Stomach (tissue), 9 donors: Measurements from ENCODE around the gene RBMS1. TPM values are rescaled to one million over a fixed set of nuclear protein-coding genes. Genes with fewer than 3 reads are reported as not detected.

Experiments
- DNase-seq, 2 donors: peaks; one replicate each; pipeline versions ENCODE4 v3.0.0 to v3.0.0-alpha.2; 2013 to 2019
- H3K27ac ChIP-seq, 5 donors: fragments of 200-600 bp in 4 of 5; sonication (generic) in 4 of 5; one replicate each; pipeline ENCODE4 v1.5.1; 2013 to 2019; ENCODE audit warnings: mild to moderate bottlenecking in 1 of 5, moderate library complexity in 1 of 5
- H3K27me3 ChIP-seq, 3 donors: fragments of 200-600 bp; sonication (generic); one replicate each; pipeline ENCODE4 v1.5.1; 2017 to 2019; ENCODE audit warnings: mixed run types in 1 of 3
- H3K36me3 ChIP-seq, 4 donors: fragments of 200-600 bp; sonication (generic); 1 replicate in 3 of 4; 2 replicates in 1 of 4; pipeline ENCODE4 v1.5.1; 2016 to 2019
- H3K4me1 ChIP-seq, 4 donors: fragments of 200-600 bp; sonication (generic); one replicate each; pipeline ENCODE4 v1.5.1; 2016 to 2019
- H3K4me3 ChIP-seq, 4 donors: fragments of 200-600 bp; sonication (generic) in 3 of 4; one replicate each; pipeline ENCODE4 v1.5.1; 2016 to 2019; ENCODE audit warnings: mild to moderate bottlenecking in 1 of 4
- H3K9me3 ChIP-seq, 4 donors: fragments of 200-600 bp; sonication (generic); one replicate each; pipeline ENCODE4 v1.5.1; 2016 to 2019
- EP300 ChIP-seq: sonication (generic); formaldehyde crosslinking; IDR thresholded peaks from one replicate; pipeline ENCODE4 v1.6.1; 2017; ENCODE audit warnings: antibody characterized with exemption
- POLR2A ChIP-seq, 4 donors: fragments of 450-650 bp; IDR thresholded peaks; one replicate each; pipeline ENCODE4 v1.6.1; 2016; ENCODE audit warnings: antibody characterized with exemption in 4 of 4, control low read depth in 2 of 4, mild to moderate bottlenecking in 1 of 4, moderate library complexity in 1 of 4
- POLR2AphosphoS5 ChIP-seq, 3 donors: sonication (generic); formaldehyde crosslinking; IDR thresholded peaks; one replicate each; pipeline ENCODE4 v1.6.1; 2016; ENCODE audit warnings: antibody characterized with exemption in 3 of 3
- WGBS, 5 donors: extraction: QIAGEN DNeasy Blood & Tissue Kit in 3 of 5; methylation state at CpG; one replicate each; pipeline versions ENCODE4 v1.1.5 to v1.1.7; 2013 to 2018; 5-methylcytosine and 5-hydroxymethylcytosine counted together
- intact Hi-C: fragments of 100-400 bp; cut with DNase I; formaldehyde crosslinking; loops from one replicate; pipeline ENCODE4 v1.15.1; 2023; ENCODE audit warnings: low total_unique reads
- polyA plus RNA-seq, 3 donors: library from polyadenylated mRNA; stranded (reverse); fragments of 200-250 nt; gene quantifications; one replicate each; pipeline ENCODE4 v1.2.3, GENCODE V29; 2013
- total RNA-seq, 5 donors: library from RNA; depleted of rRNA; stranded (reverse); fragments of >200 nt; gene quantifications; one replicate each; pipeline versions ENCODE4 v1.1.0 to v1.2.3, GENCODE V29; 2014 to 2016
- TF ChIP-seq, protein P1 (sequence below), 7 experiments: fragments of 450-650 bp in 4 of 7; fragments of 200-600 bp in 3 of 7; sonication (generic) in 3 of 7; IDR thresholded peaks; one replicate each; pipeline ENCODE4 v1.5.1; 2016 to 2019; ENCODE audit warnings: antibody characterized with exemption in 7 of 7, control low read depth in 2 of 7, mild to moderate bottlenecking in 1 of 7
- donor health status: healthy with polysubstance abuse.
- donor health status: Bipolar disorder and iron deficiency.
- donor health status: healthy.

The RBMS1 gene
- total and polyA plus RNA-seq, 8 donors = 4.3 to 134 (median 27.8) TPM

DNA sequence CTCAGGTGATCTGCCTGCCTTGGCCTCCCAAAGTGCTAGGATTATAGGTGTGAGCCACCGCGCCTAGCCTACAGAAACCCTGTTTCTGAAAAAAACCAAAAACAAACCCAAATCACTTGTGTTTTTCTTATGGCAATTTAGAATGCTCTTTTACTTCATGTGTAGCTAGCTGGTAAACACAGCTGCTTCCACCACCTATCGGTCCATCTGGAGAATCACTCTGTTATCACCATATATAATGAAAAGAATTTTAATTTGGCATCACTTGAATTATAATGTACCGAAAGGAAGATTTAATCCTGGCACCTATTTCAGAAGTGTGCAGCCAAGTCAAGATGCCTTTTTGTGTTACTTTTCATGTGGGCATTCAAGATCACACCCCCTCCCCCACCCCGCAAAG, 207.1 kb downstream of the RBMS1 start:
- no peak for DNase-seq
- intact Hi-C loops = no loop called here
- H3K4me3 ChIP-seq = no peak overlapping the region
- peaks cover 0 to 36% (median 8%) of the 10 kb centered on the region in 4 donors for H3K4me1 ChIP-seq
- TF ChIP-seq EP300 = no peak
- no peak for TF ChIP-seq POLR2A (IDR thresholded peaks at IDR 0.05)
- TF ChIP-seq POLR2AphosphoS5 (IDR thresholded peaks at IDR 0.05) = no peak
- TF ChIP-seq, protein P1, sequence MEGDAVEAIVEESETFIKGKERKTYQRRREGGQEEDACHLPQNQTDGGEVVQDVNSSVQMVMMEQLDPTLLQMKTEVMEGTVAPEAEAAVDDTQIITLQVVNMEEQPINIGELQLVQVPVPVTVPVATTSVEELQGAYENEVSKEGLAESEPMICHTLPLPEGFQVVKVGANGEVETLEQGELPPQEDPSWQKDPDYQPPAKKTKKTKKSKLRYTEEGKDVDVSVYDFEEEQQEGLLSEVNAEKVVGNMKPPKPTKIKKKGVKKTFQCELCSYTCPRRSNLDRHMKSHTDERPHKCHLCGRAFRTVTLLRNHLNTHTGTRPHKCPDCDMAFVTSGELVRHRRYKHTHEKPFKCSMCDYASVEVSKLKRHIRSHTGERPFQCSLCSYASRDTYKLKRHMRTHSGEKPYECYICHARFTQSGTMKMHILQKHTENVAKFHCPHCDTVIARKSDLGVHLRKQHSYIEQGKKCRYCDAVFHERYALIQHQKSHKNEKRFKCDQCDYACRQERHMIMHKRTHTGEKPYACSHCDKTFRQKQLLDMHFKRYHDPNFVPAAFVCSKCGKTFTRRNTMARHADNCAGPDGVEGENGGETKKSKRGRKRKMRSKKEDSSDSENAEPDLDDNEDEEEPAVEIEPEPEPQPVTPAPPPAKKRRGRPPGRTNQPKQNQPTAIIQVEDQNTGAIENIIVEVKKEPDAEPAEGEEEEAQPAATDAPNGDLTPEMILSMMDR (IDR thresholded peaks at IDR 0.05) = no peak
- H3K9me3 ChIP-seq = no peaks in the 10 kb centered on the region
- 87 to 94% (median 89%) methylated on average over 5 of the region's 5 CpGs for WGBS, 5 donors
- H3K36me3 ChIP-seq = peaks cover 0 to 68% (median 53%) of the 10 kb centered on the region in 4 donors
- no peaks in the 10 kb centered on the region for H3K27me3 ChIP-seq
- H3K27ac ChIP-seq = no peak overlapping the region

DNA sequence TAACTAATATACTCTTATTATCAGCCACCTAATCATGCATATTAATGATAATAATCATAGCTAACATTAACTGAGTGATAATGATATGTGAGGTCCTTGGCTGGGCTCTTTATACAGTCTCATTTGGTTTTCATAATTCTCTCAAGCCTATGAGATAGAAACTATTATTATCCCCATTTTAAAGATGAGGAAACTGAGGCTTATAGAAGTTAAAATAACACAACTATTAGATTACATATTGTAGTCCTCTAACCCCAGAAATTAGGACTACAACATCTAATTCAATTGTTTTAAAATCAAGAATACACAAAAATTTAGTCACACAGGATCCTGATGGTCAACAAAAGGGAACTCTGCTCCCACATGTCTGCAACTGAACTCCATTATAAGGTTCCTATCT, 209.9 kb downstream of the RBMS1 start:
- intact Hi-C loops = no loop called here
- DNase-seq = no peak
- peaks cover 0 to 68% (median 58%) of the 10 kb centered on the region in 4 donors for H3K36me3 ChIP-seq
- H3K27me3 ChIP-seq = no peaks in the 10 kb centered on the region
- no peak overlapping the region for H3K4me3 ChIP-seq
- H3K9me3 ChIP-seq = no peaks in the 10 kb centered on the region
- no peak overlapping the region for H3K27ac ChIP-seq
- TF ChIP-seq EP300 = no peak
- TF ChIP-seq POLR2A (IDR thresholded peaks at IDR 0.05) = no peak
- TF ChIP-seq POLR2AphosphoS5 (IDR thresholded peaks at IDR 0.05) = no peak
- TF ChIP-seq, protein P1 (IDR thresholded peaks at IDR 0.05) = no peak
- H3K4me1 ChIP-seq = peaks cover 0 to 28% (median 6%) of the 10 kb centered on the region in 4 donors

DNA sequence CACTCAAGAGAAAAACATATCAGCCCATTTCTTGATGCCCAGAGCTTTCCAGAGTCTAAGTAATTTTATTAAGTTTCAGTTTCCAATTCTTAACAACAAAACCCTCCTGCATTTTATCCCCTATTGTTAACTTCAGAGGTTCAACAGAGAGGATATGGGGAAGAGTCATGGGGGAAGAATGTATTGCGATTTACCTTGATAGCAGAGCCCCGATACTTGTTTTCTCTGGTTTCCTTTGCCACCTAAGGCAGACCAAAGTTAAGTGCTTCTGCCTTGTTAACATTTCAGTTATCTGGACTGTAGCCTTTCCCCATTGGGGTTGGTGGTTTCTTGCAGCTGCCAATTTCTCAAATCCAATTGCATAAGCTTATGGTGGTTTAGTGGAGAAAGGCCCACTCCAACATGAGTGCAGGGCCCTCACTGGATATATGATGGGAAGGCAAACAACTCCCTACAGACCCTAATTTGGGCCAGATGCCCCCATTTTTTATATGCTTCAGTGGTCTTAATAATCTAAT, 211.5 kb downstream of the RBMS1 start:
- no peak for TF ChIP-seq POLR2A (IDR thresholded peaks at IDR 0.05)
- TF ChIP-seq, protein P1 (IDR thresholded peaks at IDR 0.05) = no peak
- TF ChIP-seq EP300 = no peak
- intact Hi-C loops = no loop called here
- Histone ChIP-seq H3K36me3 (peaks cover 11 to 81% (median 68%) of the 10 kb centered on the region in 4 donors), H3K27me3 (no peaks in the 10 kb centered on the region), H3K9me3 (no peaks in the 10 kb centered on the region), H3K4me1 (peaks cover 0 to 32% (median 5%) of the 10 kb centered on the region in 4 donors), H3K4me3 (no peak overlapping the region), H3K27ac (peak overlapping the region in 1 of 5 donors; percentile 1)
- no peak for DNase-seq
- WGBS, 5 donors = 90 to 97% (median 95%) methylated on average over 2 of the region's 2 CpGs

DNA sequence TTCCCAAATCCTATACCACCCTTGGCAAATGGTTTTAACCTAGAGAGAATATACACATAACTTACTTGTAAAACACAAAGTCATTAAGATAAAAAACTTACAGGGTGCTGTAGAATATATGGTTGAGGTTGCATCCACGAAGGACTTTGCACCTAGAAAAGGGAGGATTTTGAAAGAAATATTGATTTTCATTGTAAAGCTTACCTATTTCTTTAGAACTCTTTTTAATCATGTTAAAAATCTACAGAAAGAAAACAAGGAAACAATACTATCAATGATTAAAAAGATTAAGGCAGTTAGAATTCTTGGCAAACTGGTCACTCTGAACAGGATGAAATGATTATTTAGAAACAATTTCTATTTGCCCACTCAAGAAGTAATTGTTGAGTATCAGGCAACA, 212.4 kb downstream of the RBMS1 start:
- WGBS, 5 donors = 64 to 92% (median 82%) methylated on average over 1 of the region's 1 CpG
- peaks cover 18 to 81% (median 71%) of the 10 kb centered on the region in 4 donors for H3K36me3 ChIP-seq
- DNase-seq = no peak
- H3K27me3 ChIP-seq = no peaks in the 10 kb centered on the region
- H3K9me3 ChIP-seq = no peaks in the 10 kb centered on the region
- H3K4me1 ChIP-seq = peaks cover 0 to 32% (median 5%) of the 10 kb centered on the region in 4 donors
- H3K4me3 ChIP-seq = no peak overlapping the region
- TF ChIP-seq EP300 = no peak
- TF ChIP-seq, protein P1 (IDR thresholded peaks at IDR 0.05) = no peak
- TF ChIP-seq POLR2AphosphoS5 (IDR thresholded peaks at IDR 0.05) = no peak
- no peak for TF ChIP-seq POLR2A (IDR thresholded peaks at IDR 0.05)
- no peak overlapping the region for H3K27ac ChIP-seq
- intact Hi-C loops = no loop called here
